BE2C (cell line): ENCODE data around the gene MYO18B.

ENCODE experiments used
- DNase-seq: peaks from one replicate; pipeline ENCODE4 v3.0.0-alpha.2; 2020
- H3K27me3 ChIP-seq: fragments of 250-450 bp; sonication (Bioruptor Pico); 2 replicates; pipeline ENCODE4 v1.5.1; 2020; ENCODE audit warnings: mild to moderate bottlenecking
- H3K36me3 ChIP-seq: fragments of 250-450 bp; sonication (Bioruptor Pico); 2 replicates; pipeline ENCODE4 v1.5.1; 2020; ENCODE audit warnings: mild to moderate bottlenecking
- H3K4me1 ChIP-seq: fragments of 250-450 bp; sonication (Bioruptor Pico); 2 replicates; pipeline ENCODE4 v1.5.1; 2020
- H3K4me3 ChIP-seq: 2 replicates; pipeline ENCODE4 v1.5.1; 2011; ENCODE audit warnings: low read depth, low read length
- H3K9me3 ChIP-seq: fragments of 250-450 bp; sonication (Bioruptor Pico); 2 replicates; pipeline ENCODE4 v1.5.1; 2020
- CTCF ChIP-seq: IDR thresholded peaks from 2 replicates; pipeline ENCODE4 v1.5.1; 2012; ENCODE audit warnings: mild to moderate bottlenecking, low read depth, low read length

MYO18B gene

GRCh38 chr22:25990940-25991339 is 249.0 kb downstream of the MYO18B start:
- Histone ChIP-seq H3K4me3 (no peak overlapping the region), H3K27me3 (no peaks in the 10 kb centered on the region), H3K36me3 (no peaks in the 10 kb centered on the region), H3K9me3 (no peaks in the 10 kb centered on the region), H3K4me1 (no peaks in the 10 kb centered on the region)
- TF ChIP-seq CTCF = no peak
- DNase-seq = no peak

- DNase-seq = no peak
- H3K4me1 ChIP-seq = no peaks in the 10 kb centered on the region
- H3K9me3 ChIP-seq = no peaks in the 10 kb centered on the region
- H3K4me3 ChIP-seq = no peak overlapping the region
- no peaks in the 10 kb centered on the region for H3K27me3 ChIP-seq
- TF ChIP-seq CTCF = no peak
- H3K36me3 ChIP-seq = no peaks in the 10 kb centered on the region
These were observed 250.3 kb downstream of the MYO18B start for GRCh38 chr22:25992331-25992730.

GRCh38 chr22:25996669-25997068 is 254.7 kb downstream of the MYO18B start:
- H3K4me1 ChIP-seq = no peaks in the 10 kb centered on the region
- no peak for DNase-seq
- no peaks in the 10 kb centered on the region for H3K27me3 ChIP-seq
- no peak overlapping the region for H3K4me3 ChIP-seq
- H3K9me3 ChIP-seq = no peaks in the 10 kb centered on the region
- TF ChIP-seq CTCF = no peak
- no peaks in the 10 kb centered on the region for H3K36me3 ChIP-seq

- Histone ChIP-seq H3K4me1 (no peaks in the 10 kb centered on the region), H3K27me3 (no peaks in the 10 kb centered on the region), H3K9me3 (no peaks in the 10 kb centered on the region), H3K36me3 (no peaks in the 10 kb centered on the region), H3K4me3 (no peak overlapping the region)
- DNase-seq = no peak
- TF ChIP-seq CTCF = no peak
These were observed 256.1 kb downstream of the MYO18B start for GRCh38 chr22:25997886-25998775.

GRCh38 chr22:26002456-26002855 is 260.5 kb downstream of the MYO18B start:
- TF ChIP-seq CTCF = no peak
- Histone ChIP-seq H3K4me3 (no peak overlapping the region), H3K9me3 (no peaks in the 10 kb centered on the region), H3K4me1 (no peaks in the 10 kb centered on the region), H3K36me3 (no peaks in the 10 kb centered on the region), H3K27me3 (no peaks in the 10 kb centered on the region)
- DNase-seq = no peak

- DNase-seq = no peak
- Histone ChIP-seq H3K9me3 (no peaks in the 10 kb centered on the region), H3K4me3 (no peak overlapping the region), H3K4me1 (no peaks in the 10 kb centered on the region), H3K27me3 (no peaks in the 10 kb centered on the region), H3K36me3 (no peaks in the 10 kb centered on the region)
- no peak for TF ChIP-seq CTCF
These were observed 262.5 kb downstream of the MYO18B start for GRCh38 chr22:26004477-26004876.
